LHCN-M2 (cell line): ENCODE measurements around the gene CUL7. TPM values are rescaled to one million over a fixed set of nuclear protein-coding genes. Genes with fewer than 3 reads are reported as not detected.
"Not testable (repeated sequence)": the region's sequence is repeated elsewhere in the genome, so short reads cannot be mapped to it uniquely, and the experiment has no call there.

Experiments
- DNase-seq: peaks from one replicate; pipeline ENCODE4 v3.0.0-alpha.2; 2012; ENCODE audit warnings: low read depth
- polyA plus RNA-seq: library from polyadenylated mRNA; unstranded; fragments of >200 nt; gene quantifications from one replicate; pipeline ENCODE4 v1.2.1, GENCODE V29; 2012; ENCODE audit warnings: missing spikeins
- total RNA-seq: library from RNA; depleted of rRNA; stranded (reverse); fragments of >200 nt; gene quantifications from 2 replicates; pipeline ENCODE4 v1.2.3, GENCODE V29; 2014; rRNA removed

The CUL7 gene
- 38.6 and 42.4 TPM in 2 replicates for total RNA-seq
- polyA plus RNA-seq: 29.1 TPM

GRCh38 chr6:43053545-43054205 is at the start of gene CUL7:
TSS of gene CUL7 (minus strand) at chr6:43053851. CDS start at chr6:43052788, 1,063 bp downstream.
- peak; percentile 93 for DNase-seq

- no peak for DNase-seq
These were observed 47.8 kb upstream of the CUL7 start for GRCh38 chr6:43101497-43101896.

DNA sequence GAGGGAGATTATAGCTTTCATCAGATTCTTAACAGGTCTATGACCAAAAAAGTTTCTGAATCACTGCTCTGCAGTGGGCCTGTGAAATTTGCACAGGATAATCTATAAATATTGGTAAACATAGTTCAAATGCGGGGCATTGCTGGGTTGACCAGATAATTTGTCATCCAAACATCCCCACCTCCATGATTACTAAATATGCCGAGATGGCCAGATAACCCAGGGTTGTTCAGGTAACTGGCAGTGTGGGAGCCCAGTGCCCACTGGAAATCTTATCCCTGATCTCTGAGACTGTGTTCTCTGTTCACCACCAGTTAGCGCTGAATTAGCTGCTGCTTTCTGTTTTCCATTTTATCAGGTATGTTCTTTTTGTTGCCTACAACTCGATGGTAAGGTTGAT is 43.9 kb upstream of the CUL7 start:
- no peak for DNase-seq

GRCh38 chr6:43097098-43097489 is 43.4 kb upstream of the CUL7 start:
- no peak for DNase-seq

GRCh38 chr6:43096451-43097097 is 42.9 kb upstream of the CUL7 start:
- peak; percentile 71 for DNase-seq

- DNase-seq: peak; percentile 46
These were observed 42.3 kb upstream of the CUL7 start for GRCh38 chr6:43095939-43096338.

DNA sequence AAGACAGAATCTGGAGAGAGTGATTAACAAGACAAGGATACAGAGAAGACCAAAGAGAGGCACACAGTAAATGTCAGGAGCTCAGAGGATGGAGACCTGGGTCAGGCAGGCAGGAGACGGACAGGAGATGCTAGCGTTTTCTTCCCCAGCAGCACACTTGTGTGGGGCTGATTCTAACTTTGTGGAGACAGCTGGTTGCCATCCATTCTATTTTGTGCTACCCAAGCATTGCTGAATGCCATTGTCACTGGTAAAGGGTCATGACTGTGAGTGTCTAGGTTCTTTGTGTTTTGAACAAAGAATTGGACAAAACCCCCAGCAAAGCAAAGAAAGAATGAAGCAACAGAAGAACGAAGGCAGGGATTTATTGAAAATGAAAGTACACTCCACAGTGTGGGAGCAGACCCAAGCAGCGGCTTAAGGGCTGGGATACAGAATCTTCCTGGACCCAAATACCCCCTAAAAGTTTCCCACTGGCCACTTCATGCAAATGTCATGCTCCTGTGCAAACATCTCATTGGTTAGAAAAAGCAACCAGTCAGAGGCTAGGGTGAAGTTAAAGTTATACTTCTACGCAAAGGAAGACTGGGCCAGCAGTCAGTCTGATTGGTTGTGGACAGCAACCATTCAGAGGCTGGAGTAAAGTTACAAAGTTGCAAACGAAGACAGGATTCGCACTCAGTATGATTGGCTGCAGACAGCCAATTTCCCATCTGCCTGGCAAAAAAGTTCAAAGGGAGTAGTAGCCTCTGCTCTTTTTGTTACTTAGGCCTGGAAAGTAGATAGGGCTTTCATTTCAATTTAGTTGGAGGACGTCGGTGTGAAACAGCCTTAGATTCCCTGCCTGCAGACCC is 40.0 kb upstream of the CUL7 start:
- peak; percentile 93 for DNase-seq

DNA sequence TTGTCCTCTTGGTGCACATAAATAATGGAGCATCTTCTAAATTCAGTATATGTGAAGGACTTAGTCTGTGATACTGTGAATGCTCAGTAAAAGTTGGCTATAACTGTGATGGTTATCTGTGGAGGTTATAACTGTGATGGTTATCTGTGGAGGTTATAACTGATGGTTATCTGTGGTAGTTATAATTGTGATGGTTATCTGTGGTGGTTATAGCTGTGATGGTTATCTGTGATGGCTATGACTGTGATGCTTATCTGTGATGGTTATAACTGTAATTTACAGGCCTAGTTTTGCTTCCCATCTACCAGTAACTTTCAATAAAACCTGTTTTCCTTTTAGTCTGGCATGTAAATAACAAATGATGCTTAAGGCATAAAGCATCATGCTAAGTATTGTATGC is 39.0 kb upstream of the CUL7 start:
- no peak for DNase-seq

DNA sequence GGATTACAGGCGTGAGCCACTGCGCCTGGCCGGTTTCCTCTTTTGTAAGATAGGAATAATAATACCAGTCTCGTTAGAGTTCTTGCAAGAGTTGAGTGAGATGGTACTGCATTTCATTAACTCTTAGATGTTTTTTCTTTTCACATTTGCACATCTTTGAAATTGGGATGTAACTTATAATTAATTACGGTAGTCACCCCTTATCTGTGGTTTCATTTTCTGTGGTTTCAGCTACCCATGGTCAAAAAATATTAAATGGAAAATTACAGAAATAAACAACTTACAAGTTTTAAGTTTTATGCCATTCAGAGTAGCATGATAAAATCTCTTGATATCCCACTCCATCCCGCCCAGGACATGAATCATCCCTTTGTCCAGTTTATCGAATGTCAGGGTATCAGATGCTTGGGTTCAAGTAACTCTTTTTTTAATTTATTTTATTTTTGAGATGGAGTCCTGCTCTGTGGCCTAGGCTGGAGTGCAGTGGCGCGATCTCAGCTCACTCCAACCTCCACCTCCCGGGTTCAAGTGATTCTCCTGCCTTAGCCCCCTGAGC is 37.9 kb upstream of the CUL7 start:
- DNase-seq: no peak

DNA sequence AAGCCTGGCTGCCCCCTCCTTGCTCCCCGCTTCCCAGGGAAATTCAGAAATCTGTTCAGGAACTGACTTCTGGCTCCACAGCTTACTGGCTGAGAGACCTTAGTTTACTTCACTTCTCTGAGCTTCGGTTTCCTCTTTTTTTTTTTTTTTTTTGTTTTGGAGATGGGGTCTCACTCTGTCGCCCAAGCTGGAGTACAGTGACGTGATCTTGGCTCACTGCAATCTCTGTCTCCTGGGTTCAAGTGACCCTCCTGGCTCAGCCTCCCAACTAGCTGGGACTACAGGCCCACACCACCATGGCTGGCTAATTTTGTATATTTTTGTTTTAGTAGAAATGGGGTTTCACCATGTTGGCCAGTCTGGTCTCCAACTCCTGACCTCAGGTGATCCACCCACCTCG is 37.4 kb upstream of the CUL7 start:
- no peak for DNase-seq

GRCh38 chr6:43090559-43090956 is 36.9 kb upstream of the CUL7 start:
- DNase-seq: no peak

DNA sequence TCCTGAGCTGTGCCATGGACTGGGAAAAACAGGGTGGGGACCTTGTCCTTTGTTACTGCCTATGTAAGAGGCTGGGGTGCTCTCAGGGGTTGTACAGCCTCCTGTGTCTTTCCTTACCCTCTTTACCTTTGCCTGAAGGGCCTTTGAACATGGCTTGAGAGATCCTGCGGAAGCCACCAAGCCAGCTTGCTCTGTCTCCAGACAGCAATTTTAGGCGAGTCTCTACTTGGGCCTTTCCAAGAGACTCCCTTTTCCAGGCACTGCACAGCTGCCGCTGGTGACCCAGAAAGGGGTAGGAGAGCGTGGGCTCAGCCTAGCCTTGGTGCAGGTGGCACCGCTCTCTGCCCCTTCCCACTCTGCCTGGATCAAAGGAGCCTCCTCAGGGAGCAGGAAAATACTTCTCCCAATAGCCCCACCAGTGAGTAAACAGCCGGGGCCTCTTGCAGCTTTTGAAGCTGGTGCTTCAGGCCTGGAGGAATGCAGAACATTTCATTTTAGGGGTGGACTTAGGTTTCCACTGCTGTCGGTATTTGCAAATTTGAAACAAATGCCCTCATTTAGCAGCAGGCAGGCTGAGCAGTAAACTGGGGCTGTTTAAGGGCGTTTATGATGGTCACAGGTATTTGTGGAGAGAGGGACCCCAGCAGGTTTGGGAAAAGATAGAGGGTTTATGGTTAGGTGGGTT is 36.4 kb upstream of the CUL7 start:
- DNase-seq: no peak

DNA sequence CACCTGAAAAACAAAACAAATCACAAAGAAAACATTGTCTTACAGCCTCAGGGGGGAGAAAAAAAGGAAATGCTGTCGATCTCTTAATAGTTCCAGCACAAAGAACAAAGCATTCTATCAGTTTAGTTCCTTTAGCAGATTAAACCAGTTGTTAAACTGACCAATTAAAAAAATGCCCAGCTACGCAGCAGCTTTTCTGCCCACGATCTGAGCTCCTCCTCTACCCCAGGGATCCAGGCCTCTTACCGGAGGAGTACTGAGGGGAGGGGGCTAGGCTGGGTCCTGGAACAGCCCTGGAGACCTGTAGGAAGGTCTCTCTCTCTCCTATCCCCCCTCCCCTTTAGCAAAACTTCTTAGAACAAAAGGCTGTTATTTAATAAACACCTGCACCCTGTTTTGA is 35.8 kb upstream of the CUL7 start:
- no peak for DNase-seq

GRCh38 chr6:43088654-43089056 is 35.0 kb upstream of the CUL7 start:
- DNase-seq: no peak

DNA sequence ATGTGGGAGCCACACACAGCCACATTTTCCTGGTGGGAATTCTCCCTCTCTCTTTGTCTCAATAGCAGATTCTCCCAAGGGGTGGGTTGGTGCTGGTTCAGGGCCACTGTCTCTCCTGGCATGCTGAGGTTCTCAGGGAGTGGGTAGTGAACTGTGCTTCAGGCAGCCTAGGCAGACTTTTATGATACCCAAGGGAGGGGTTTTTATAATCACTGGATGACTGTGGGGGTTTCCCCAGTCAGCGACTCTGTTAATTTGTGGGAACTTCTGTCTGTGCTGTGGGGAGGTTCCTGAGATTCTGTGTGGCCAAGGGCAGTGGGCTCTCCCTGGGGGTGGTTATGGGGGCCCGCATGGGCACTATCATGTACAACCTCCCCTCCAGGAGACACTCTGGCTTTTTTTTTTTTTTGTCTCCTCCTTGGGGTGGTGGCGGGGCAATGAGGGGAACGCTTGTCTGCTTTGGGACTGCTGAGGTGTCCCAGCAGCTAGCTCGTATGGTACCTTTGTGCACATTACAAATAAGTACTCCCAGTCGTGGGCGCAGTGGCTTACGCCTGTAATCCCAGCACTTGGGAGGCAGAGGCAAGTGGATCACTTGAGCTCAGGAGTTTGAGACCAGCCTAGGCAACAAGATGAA is 32.5 kb upstream of the CUL7 start:
- DNase-seq: no peak

GRCh38 chr6:43082806-43083655 is 29.4 kb upstream of the CUL7 start:
- no peak for DNase-seq

DNA sequence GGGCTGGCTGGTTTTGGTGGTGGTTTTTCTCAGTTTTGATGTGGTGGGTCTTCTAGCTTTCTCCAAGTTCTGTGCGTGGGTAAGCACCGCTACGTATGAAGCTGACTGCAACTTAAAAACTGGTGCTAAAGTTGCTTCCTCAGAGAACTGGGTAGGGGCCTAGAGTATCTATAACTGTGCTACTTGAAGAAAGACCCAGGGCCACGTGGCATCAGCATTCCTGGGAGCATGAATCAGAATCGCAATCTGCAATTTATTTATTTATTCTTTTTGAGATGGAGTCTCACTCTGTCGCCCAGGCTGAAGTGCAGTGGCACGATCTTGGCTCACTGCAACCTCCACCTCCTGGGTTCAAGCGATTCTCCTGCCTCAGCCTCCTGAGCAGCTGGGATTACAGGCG is 28.3 kb upstream of the CUL7 start:
- not testable (repeated sequence) for DNase-seq

DNA sequence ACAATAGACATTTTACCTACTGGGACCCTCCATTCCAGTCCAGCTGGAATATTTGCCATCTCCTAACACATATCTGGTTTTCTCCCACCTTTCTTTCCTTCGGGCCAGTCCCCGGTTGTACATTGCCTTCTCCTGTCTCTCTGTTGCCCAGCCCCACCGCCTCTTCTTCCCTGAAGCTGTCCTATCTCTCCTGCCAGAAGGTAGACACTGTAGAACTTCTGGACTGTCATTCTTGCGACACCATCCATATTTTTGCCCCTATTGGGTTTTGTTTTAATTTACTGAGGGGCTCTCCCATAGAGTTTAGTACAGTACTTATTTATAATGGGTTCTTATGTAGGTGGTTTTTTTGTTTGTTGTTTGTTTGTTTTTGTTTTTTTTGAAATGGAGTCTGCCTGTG is 27.4 kb upstream of the CUL7 start:
- DNase-seq: no peak

- DNase-seq: no peak
These were observed 25.0 kb upstream of the CUL7 start for GRCh38 chr6:43078691-43079090.

GRCh38 chr6:43077981-43078511 is 24.4 kb upstream of the CUL7 start:
- no peak for DNase-seq
